Erythroblast (primary cell): ENCODE measurements around the gene AURKB.

Experiments used
- GATA1 ChIP-seq: IDR thresholded peaks from 2 replicates; pipeline ENCODE4 v1.6.1; 2011; ENCODE audit warnings: low read depth, mild to moderate bottlenecking, control low read depth, low read length, moderate library complexity
- POLR2A ChIP-seq: IDR thresholded peaks from 2 replicates; pipeline ENCODE4 v1.6.1; 2011; ENCODE audit warnings: mild to moderate bottlenecking, low read length

DNA sequence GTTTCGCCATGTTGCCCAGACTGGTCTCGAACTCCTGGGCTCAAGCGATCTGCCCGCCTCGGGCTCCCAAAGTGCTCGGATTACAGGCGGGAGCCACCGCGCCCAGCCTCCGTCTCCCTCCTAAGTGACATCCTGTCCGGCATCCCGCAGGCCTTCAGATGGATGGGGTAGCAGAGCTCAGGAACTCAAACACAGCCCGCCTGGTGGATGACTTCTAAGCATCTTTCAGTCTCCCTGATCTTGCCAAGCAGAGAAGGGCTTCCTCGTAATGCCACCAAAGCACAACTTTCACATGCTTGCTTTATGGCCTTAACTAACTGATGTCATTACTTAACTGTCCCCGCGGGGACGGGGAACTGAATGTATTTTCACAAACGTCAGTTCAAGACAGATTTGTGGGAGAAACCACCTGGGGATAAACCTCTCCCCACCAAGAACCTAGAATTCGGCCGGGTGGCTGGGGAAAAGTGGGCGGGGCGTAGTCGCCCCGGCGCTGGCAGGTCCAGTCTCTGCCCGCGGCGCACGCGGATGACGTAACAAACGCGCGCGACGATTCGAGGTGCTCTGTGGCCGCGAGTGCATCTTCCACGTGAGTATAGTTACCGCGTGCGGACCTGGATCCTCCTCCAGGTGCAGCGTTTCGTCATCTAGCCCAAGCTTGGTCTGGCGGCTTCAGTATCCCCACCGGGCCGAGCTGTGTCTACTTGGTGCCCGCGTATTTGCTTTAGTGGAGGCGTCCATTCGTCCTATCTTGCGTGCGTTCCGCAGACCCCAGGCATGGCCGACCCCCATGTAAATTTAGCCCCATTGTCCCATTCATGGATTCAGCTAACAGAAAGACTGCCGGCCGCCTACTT is 38.6 kb upstream of the AURKB start, which contains the start of gene PFAS:
- TF ChIP-seq POLR2A (peak; percentile 85), GATA1 (no peak)
